CD4-positive, CD25-positive, alpha-beta regulatory T cell (primary cell): Measurements from ENCODE around the gene AEBP2. TPM values are rescaled to one million over a fixed set of nuclear protein-coding genes. Genes with fewer than 3 reads are reported as not detected.
A peak's percentile ranks its signal among the peaks of the same experiment; 100 is the strongest.
"Not testable (repeated sequence)": the region's sequence is repeated elsewhere in the genome, so short reads cannot be mapped to it uniquely, and the experiment has no call there.

ENCODE experiments used
- ATAC-seq, 2 donors: fragments of 150-1000 bp; cut with Tn5 transposase; one replicate each; pipeline ENCODE4 v1.10.0; 2021; ENCODE audit warnings: low read depth in 2 of 2, moderate number of reproducible peaks in 2 of 2, moderate library complexity in 1 of 2
- DNase-seq, 3 donors: peaks; one replicate each; pipeline versions ENCODE4 v3.0.0 to v3.0.0-alpha.2; 2012 to 2022; ENCODE audit warnings: mixed read lengths in 1 of 3
- H3K27ac ChIP-seq: one replicate; pipeline ENCODE4 v1.7.0; 2013; ENCODE audit warnings: mild to moderate bottlenecking, low read length; ENCODE audit not compliant: insufficient read depth, poor library complexity, severe bottlenecking
- H3K27me3 ChIP-seq: one replicate; pipeline ENCODE4 v1.7.0; 2013; ENCODE audit warnings: low read length; ENCODE audit not compliant: control insufficient read depth, insufficient read depth
- H3K36me3 ChIP-seq: one replicate; pipeline ENCODE4 v1.7.0; 2013; ENCODE audit warnings: mild to moderate bottlenecking, low read length, moderate library complexity; ENCODE audit not compliant: control insufficient read depth, insufficient read depth
- H3K4me1 ChIP-seq: 2 replicates; pipeline ENCODE4 v1.7.0; 2013; ENCODE audit warnings: mild to moderate bottlenecking, low read length; ENCODE audit not compliant: insufficient read depth, control insufficient read depth, poor library complexity, severe bottlenecking
- H3K4me3 ChIP-seq: one replicate; pipeline ENCODE4 v1.7.0; 2013; ENCODE audit warnings: low read depth, mild to moderate bottlenecking, low read length, moderate library complexity
- H3K9me3 ChIP-seq, 2 experiments: 1 replicate in 1 of 2; 2 replicates in 1 of 2; pipeline ENCODE4 v1.7.0; 2013; ENCODE audit warnings: low read length in 2 of 2, mild to moderate bottlenecking in 1 of 2, moderate library complexity in 1 of 2; ENCODE audit not compliant: control insufficient read depth in 2 of 2
- H3K27ac Mint-ChIP-seq, 3 donors: one replicate each; pipeline ENCODE4 v1.8.0; 2020 to 2022; ENCODE audit warnings: mild to moderate bottlenecking in 3 of 3, mixed read lengths in 3 of 3, moderate library complexity in 2 of 3
- H3K27me3 Mint-ChIP-seq: one replicate; pipeline ENCODE4 v1.8.0; 2022; ENCODE audit warnings: mild to moderate bottlenecking, mixed read lengths
- H3K36me3 Mint-ChIP-seq: one replicate; pipeline ENCODE4 v1.8.0; 2020; ENCODE audit warnings: mixed read lengths
- H3K4me1 Mint-ChIP-seq, 4 donors: one replicate each; pipeline ENCODE4 v1.8.0; 2020 to 2022; ENCODE audit warnings: mixed read lengths in 4 of 4, mild to moderate bottlenecking in 1 of 4
- H3K4me3 Mint-ChIP-seq, 4 donors: one replicate each; pipeline ENCODE4 v1.8.0; 2020 to 2022; ENCODE audit warnings: mild to moderate bottlenecking in 4 of 4, mixed read lengths in 4 of 4, moderate library complexity in 3 of 4
- H3K9me3 Mint-ChIP-seq, 7 donors: one replicate each; pipeline ENCODE4 v1.8.0; 2020 to 2022; ENCODE audit warnings: mixed read lengths in 7 of 7, mild to moderate bottlenecking in 3 of 7, moderate library complexity in 2 of 7
- polyA plus RNA-seq, 4 donors: library from polyadenylated mRNA; unstranded; fragments of 300-500 nt; fragmentation: Illumina TruSeq; gene quantifications; one replicate each; pipeline ENCODE4 v1.2.3, GENCODE V29; 2021
- total RNA-seq: library from RNA; stranded (reverse); gene quantifications from one replicate; pipeline ENCODE4 v1.2.3, GENCODE V29; 2022

Gene AEBP2
- 64.7 TPM for total RNA-seq
- 10 to 100 TPM in 3 of 4 donors, 1 to 10 TPM in 1; 9.1 to 11.8 (median 11.6) TPM for polyA plus RNA-seq

DNA sequence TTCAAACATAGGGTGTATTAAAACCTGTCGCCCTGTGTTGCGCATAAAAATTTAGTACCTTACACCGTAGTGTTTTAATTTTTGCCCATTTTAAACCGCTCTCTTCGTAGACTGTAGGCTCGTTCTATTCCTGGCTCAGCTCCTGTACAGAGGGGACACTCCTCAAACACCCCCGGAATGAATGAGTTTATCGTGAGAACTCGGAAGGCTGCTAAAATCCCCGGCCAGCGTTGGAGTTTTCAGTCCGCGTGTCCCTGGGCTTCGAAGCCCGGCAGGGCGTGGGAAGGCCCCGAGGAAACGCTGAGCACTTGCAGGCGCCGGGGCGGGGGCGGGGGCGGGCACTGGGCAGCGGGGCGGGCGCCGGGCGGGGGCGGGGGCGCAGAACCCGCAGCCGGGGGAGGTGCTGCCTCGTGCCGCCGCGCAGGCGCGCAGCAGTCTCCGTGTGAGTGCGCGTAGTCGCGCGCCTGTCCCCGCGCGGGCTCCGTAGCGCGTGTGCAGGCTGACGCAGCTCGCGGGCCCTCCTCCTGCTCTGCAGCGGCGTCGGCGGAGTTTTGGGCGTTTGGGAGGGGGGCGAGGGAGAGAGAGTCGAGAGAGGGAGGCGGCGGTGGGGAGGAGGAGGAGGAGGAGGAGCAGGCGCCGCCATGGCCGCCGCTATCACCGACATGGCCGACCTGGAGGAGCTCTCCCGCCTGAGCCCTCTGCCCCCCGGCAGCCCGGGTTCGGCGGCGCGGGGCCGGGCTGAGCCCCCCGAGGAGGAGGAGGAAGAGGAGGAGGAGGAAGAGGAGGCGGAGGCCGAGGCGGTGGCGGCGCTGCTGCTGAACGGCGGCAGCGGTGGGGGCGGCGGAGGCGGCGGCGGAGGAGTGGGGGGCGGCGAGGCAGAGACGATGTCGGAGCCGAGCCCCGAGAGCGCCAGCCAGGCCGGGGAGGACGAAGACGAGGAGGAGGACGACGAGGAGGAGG is at the start of gene AEBP2:
TSS of gene AEBP2 (plus strand) at position 434 of the 960 bp plus-strand sequence. CDS start at position 642, 208 bp downstream.
- peak; percentile 92 to 98 (median 94) for DNase-seq
- Mint-ChIP-seq H3K27me3 (peaks cover 16% of the 10 kb centered on the region), H3K27ac (peak within 1 kb of the TSS; percentile 98 to 99 (median 98)), H3K4me3 (peak within 1 kb of the TSS; percentile 99), H3K4me1 (peaks cover 22 to 49% (median 34%) of the 10 kb centered on the region in 4 donors), H3K9me3 (no peaks in the 10 kb centered on the region), H3K36me3 (peaks cover 2% of the 10 kb centered on the region)
- Histone ChIP-seq H3K27ac (peak within 1 kb of the TSS; percentile 93), H3K36me3 (peaks cover 2% of the 10 kb centered on the region), H3K9me3 (no peaks in the 10 kb centered on the region), H3K4me3 (peak within 1 kb of the TSS; percentile 92), H3K4me1 (peaks cover 36% of the 10 kb centered on the region), H3K27me3 (no peaks in the 10 kb centered on the region)
- ATAC-seq: peak; percentile 93 to 94

DNA sequence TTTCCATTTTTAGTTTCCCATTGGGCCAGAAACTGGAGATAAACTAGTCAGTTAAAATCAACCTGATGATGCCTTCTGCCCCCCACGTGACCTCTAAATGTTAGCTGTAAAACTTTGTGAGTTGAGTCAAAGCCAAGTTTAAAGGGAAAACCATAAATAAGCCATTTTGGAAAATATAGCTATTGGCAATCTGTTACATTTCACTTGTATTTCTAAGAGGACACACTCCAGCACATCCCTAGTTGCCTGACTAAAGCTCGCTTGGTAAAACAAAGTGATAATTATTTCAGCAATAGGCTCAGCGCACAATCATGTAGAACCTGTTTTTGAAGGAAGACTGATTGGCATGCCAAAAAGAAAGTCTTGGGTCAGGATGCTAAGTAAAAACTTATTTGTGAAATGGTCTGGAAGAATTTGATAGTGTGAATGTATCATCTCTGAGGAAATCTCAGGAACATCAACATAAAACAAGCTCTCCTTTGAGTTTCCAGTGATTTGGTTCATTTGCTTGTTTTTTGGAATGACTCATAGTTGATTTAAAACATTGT is 49.2 kb upstream of the AEBP2 start:
- H3K4me1 Mint-ChIP-seq: no peaks in the 10 kb centered on the region
- Histone ChIP-seq H3K27me3 (no peaks in the 10 kb centered on the region), H3K9me3 (no peaks in the 10 kb centered on the region), H3K4me3 (no peak overlapping the region), H3K27ac (no peak overlapping the region), H3K36me3 (no peaks in the 10 kb centered on the region), H3K4me1 (no peaks in the 10 kb centered on the region)
- peaks cover 5% of the 10 kb centered on the region for H3K27me3 Mint-ChIP-seq
- DNase-seq: no peak
- H3K27ac Mint-ChIP-seq: no peak overlapping the region
- ATAC-seq: no peak
- H3K9me3 Mint-ChIP-seq: no peaks in the 10 kb centered on the region
- H3K4me3 Mint-ChIP-seq: no peak overlapping the region
- no peaks in the 10 kb centered on the region for H3K36me3 Mint-ChIP-seq

GRCh38 chr12:19392644-19393043 is 46.6 kb upstream of the AEBP2 start:
- not testable (repeated sequence) for H3K9me3 ChIP-seq, H3K36me3 ChIP-seq, H3K36me3 Mint-ChIP-seq, H3K27me3 Mint-ChIP-seq, H3K27ac Mint-ChIP-seq, H3K4me3 Mint-ChIP-seq, DNase-seq, H3K4me1 Mint-ChIP-seq, H3K4me3 ChIP-seq, H3K27ac ChIP-seq, H3K9me3 Mint-ChIP-seq, H3K4me1 ChIP-seq, H3K27me3 ChIP-seq, ATAC-seq

DNA sequence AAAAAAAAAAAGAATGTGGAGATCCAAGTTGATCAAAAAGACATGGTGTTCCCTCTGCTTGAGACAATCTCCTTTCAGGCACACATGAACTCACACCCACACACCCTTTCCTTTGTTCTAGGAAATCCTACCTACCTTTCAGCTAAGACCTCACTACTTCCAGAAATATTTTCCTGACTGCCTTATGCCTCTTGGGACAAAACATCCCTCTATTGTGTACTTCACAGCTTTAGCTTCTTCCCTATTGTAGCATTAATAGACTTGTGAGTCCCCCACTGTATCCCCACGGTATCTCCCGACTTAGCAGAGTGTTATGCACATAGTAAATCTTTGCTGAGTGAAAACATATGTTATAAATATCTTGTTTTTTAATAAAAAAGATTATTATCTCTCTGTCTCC is 44.9 kb upstream of the AEBP2 start:
- no peak overlapping the region for H3K27ac Mint-ChIP-seq
- H3K4me1 ChIP-seq: no peaks in the 10 kb centered on the region
- H3K27ac ChIP-seq: no peak overlapping the region
- H3K9me3 ChIP-seq: no peaks in the 10 kb centered on the region
- peaks cover 0 to 2% (median 0%) of the 10 kb centered on the region in 7 donors for H3K9me3 Mint-ChIP-seq
- H3K27me3 ChIP-seq: no peaks in the 10 kb centered on the region
- no peak overlapping the region for H3K4me3 ChIP-seq
- no peak for DNase-seq
- peaks cover 5% of the 10 kb centered on the region for H3K27me3 Mint-ChIP-seq
- H3K36me3 ChIP-seq: no peaks in the 10 kb centered on the region
- H3K4me1 Mint-ChIP-seq: no peaks in the 10 kb centered on the region
- no peak for ATAC-seq
- no peaks in the 10 kb centered on the region for H3K36me3 Mint-ChIP-seq
- H3K4me3 Mint-ChIP-seq: no peak overlapping the region

DNA sequence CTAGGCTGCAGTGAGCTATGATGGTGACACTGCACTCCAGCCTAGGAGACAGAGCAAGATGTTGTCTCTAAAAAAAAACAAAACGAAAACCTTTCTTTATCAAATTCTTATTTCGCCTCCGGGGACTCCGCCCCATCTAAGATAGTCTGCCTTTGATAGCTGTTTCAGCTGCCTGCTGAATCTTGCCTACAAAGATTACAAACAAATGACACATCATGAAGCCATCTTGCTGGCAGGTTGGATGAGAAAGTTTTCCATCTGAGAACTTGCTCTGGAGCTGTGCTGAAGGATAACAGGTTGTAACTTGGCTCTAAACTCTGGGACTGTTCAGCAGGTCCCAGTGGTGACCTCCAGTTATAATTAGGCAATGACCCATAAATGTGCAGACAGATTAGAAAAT is 41.8 kb upstream of the AEBP2 start:
- Mint-ChIP-seq H3K4me1 (no peaks in the 10 kb centered on the region), H3K36me3 (no peaks in the 10 kb centered on the region), H3K9me3 (peaks cover 0 to 2% (median 0%) of the 10 kb centered on the region in 7 donors), H3K27ac (no peak overlapping the region), H3K4me3 (no peak overlapping the region), H3K27me3 (peaks cover 5% of the 10 kb centered on the region)
- Histone ChIP-seq H3K27me3 (no peaks in the 10 kb centered on the region), H3K27ac (no peak overlapping the region), H3K9me3 (no peaks in the 10 kb centered on the region), H3K4me3 (no peak overlapping the region), H3K36me3 (no peaks in the 10 kb centered on the region), H3K4me1 (no peaks in the 10 kb centered on the region)
- no peak for DNase-seq
- ATAC-seq: no peak

DNA sequence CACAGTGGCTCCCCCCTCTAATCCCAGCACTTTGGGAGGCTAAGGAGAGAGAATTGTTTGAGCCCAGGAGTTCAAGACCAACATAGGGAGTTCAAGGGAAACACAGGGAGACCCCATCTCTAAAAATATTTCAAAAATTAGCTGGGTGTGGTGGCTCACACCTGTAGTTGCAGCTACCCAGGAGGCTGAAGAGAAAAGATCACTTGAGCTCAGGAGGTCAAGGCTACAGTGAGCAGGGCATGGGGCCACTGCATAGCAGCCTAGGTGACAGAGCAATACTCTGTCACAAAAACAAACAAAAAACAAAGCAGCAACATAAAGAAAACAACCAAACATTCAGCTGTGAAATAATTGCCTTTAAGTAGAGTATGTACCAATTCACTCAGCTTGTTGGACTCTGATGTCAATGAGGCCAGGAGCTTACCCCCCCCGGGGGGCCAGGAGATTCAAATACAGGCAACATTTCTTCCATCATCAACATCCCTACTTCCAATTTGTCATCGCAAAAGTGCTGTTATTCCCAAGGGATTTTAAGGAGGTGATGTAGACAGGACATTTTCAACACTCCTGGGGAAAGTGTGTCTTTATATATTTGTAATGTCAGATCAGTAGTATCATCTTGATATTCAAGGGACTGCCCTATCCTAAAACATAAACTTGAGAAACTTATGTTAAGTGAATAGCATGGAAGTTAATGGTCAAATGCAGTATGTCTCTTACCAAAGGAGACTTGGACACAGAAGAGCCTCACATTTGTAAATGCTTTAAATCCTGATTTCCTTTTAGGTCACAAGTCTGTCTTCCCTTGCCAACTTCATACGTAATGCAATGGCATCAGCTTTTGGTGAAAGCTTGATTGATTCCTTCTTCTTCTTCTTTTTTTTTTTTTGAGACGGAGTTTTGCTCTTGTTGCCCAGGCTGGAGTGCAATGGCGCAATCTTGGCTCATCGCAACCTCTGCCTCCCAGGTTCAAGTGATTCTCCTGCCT is 40.6 kb upstream of the AEBP2 start:
- DNase-seq (no peak), ATAC-seq (no peak)
- Mint-ChIP-seq H3K36me3 (no peaks in the 10 kb centered on the region), H3K27me3 (peaks cover 5% of the 10 kb centered on the region), H3K9me3 (peaks cover 0 to 2% (median 0%) of the 10 kb centered on the region in 7 donors), H3K4me3 (no peak overlapping the region), H3K27ac (no peak overlapping the region), H3K4me1 (no peaks in the 10 kb centered on the region)
- Histone ChIP-seq H3K27me3 (no peaks in the 10 kb centered on the region), H3K4me1 (no peaks in the 10 kb centered on the region), H3K36me3 (no peaks in the 10 kb centered on the region), H3K27ac (no peak overlapping the region), H3K9me3 (no peaks in the 10 kb centered on the region), H3K4me3 (no peak overlapping the region)

DNA sequence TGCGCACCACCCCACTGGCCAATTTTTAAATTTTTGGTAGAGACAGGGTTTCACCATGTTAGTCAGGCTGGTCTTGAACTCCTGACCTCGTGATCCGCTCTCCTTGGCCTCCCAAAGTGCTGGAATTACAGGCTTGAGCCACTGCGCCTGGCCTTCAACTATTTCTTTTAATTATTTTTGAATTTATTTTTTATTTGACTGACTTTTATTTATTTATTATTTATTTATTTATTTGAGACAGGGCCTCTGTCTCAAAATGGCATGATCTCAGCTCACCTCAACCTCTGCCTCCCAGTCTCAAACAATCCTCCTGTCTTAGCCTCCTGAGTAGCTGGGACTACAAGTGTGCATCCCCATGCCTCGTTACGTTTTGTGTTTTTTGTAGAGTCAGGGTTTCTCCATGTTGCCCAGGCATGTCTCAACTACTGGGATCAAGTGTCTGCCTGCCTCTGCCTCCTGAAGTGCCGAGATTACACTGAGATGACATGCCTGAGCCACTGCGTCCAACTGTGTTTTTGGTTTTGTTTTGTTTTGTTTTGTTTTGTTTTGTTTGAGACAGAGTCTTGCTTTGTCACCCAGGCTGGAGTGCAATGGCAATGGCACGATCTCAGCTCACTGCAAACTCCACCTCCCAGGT is 38.5 kb upstream of the AEBP2 start:
- not testable (repeated sequence) for H3K27ac ChIP-seq, H3K36me3 Mint-ChIP-seq, H3K27ac Mint-ChIP-seq, H3K4me1 Mint-ChIP-seq, H3K36me3 ChIP-seq, H3K27me3 ChIP-seq, H3K9me3 Mint-ChIP-seq, H3K4me3 Mint-ChIP-seq, DNase-seq, H3K9me3 ChIP-seq, ATAC-seq, H3K27me3 Mint-ChIP-seq, H3K4me1 ChIP-seq, H3K4me3 ChIP-seq
